Activated CD4-positive, alpha-beta T cell treated with anti-CD3 and anti-CD28 coated beads, Interleukin-2, amount 10 ng/mL, durations not matched to agents 24 days and 14 days (primary cell): ENCODE results near the gene AKAP8L. TPM values are rescaled to one million over a fixed set of nuclear protein-coding genes. Genes with fewer than 3 reads are reported as not detected.
A peak's percentile ranks its signal among the peaks of the same experiment; 100 is the strongest.

Experiments used
- DNase-seq: peaks from one replicate; pipeline ENCODE4 v3.0.0; 2022
- H3K27ac Mint-ChIP-seq: one replicate; pipeline ENCODE4 v1.8.0; 2022; ENCODE audit warnings: mild to moderate bottlenecking, mixed read lengths
- H3K27me3 Mint-ChIP-seq: one replicate; pipeline ENCODE4 v1.8.0; 2022; ENCODE audit warnings: mixed read lengths
- H3K36me3 Mint-ChIP-seq: one replicate; pipeline ENCODE4 v1.8.0; 2022; ENCODE audit warnings: low read depth, mild to moderate bottlenecking, mixed read lengths
- H3K4me1 Mint-ChIP-seq: one replicate; pipeline ENCODE4 v1.8.0; 2021; ENCODE audit warnings: mixed read lengths
- H3K4me3 Mint-ChIP-seq: one replicate; pipeline ENCODE4 v1.8.0; 2022; ENCODE audit warnings: mild to moderate bottlenecking, moderate library complexity, mixed read lengths
- H3K9me3 Mint-ChIP-seq: one replicate; pipeline ENCODE4 v1.8.0; 2021; ENCODE audit warnings: mixed read lengths
- intact Hi-C: fragments of 100-400 bp; cut with micrococcal nuclease; formaldehyde crosslinking; loops from one replicate; pipeline ENCODE4 v1.15.1; 2023
- total RNA-seq: library from RNA; stranded (reverse); gene quantifications from 2 replicates; pipeline ENCODE4 v1.2.3, GENCODE V29; 2022

The AKAP8L gene
- total RNA-seq, result 76.8 and 80.1 TPM in 2 replicates

GRCh38 chr19:15418579-15419412, at the start of gene AKAP8L:
AKAP8L (minus strand) TSS chr19:15418988; CDS start chr19:15418923, 65 bp downstream.
- H3K4me1 Mint-ChIP-seq, result peaks cover 33% of the 10 kb centered on the region

GRCh38 chr19:15467734-15468214, 49.0 kb upstream of the AKAP8L start:
- DNase-seq, result no peak
- H3K4me3 Mint-ChIP-seq, result peak overlapping the region; percentile 58
- H3K4me1 Mint-ChIP-seq, result peaks cover 50% of the 10 kb centered on the region
- no peaks in the 10 kb centered on the region for H3K9me3 Mint-ChIP-seq
- peaks cover 12% of the 10 kb centered on the region for H3K27me3 Mint-ChIP-seq
- intact Hi-C loops, result loop anchor here (1.0 to 5.0 kb wide), 6 partner anchors 35 to 165 kb away; no protein-coding TSS in a partner anchor
- H3K27ac Mint-ChIP-seq, result peak overlapping the region; percentile 90
- H3K36me3 Mint-ChIP-seq, result peaks cover 16% of the 10 kb centered on the region

More at GRCh38 chr19:15418579-15419412, at the start of gene AKAP8L:
- intact Hi-C loops, result loop anchor here (1.0 to 5.0 kb wide), 6 partner anchors 14 to 241 kb away; partner anchors contain the start of gene AKAP8
- peak within 1 kb of the TSS; percentile 100 for H3K27ac Mint-ChIP-seq
- H3K27me3 Mint-ChIP-seq, result no peaks in the 10 kb centered on the region
- peak within 1 kb of the TSS; percentile 100 for H3K4me3 Mint-ChIP-seq
- peak; percentile 100 for DNase-seq
- H3K9me3 Mint-ChIP-seq, result no peaks in the 10 kb centered on the region
- peaks cover 35% of the 10 kb centered on the region for H3K36me3 Mint-ChIP-seq

- Mint-ChIP-seq H3K27me3 (peaks cover 12% of the 10 kb centered on the region), H3K36me3 (peaks cover 20% of the 10 kb centered on the region), H3K4me1 (peaks cover 55% of the 10 kb centered on the region), H3K4me3 (peak overlapping the region; percentile 58), H3K9me3 (no peaks in the 10 kb centered on the region), H3K27ac (peak overlapping the region; percentile 90)
- intact Hi-C loops, result loop anchor here (1.0 to 5.0 kb wide), 6 partner anchors 34 to 165 kb away; no protein-coding TSS in a partner anchor
- DNase-seq, result peak; percentile 91
These were observed 48.3 kb upstream of the AKAP8L start for GRCh38 chr19:15466851-15467733.

DNA sequence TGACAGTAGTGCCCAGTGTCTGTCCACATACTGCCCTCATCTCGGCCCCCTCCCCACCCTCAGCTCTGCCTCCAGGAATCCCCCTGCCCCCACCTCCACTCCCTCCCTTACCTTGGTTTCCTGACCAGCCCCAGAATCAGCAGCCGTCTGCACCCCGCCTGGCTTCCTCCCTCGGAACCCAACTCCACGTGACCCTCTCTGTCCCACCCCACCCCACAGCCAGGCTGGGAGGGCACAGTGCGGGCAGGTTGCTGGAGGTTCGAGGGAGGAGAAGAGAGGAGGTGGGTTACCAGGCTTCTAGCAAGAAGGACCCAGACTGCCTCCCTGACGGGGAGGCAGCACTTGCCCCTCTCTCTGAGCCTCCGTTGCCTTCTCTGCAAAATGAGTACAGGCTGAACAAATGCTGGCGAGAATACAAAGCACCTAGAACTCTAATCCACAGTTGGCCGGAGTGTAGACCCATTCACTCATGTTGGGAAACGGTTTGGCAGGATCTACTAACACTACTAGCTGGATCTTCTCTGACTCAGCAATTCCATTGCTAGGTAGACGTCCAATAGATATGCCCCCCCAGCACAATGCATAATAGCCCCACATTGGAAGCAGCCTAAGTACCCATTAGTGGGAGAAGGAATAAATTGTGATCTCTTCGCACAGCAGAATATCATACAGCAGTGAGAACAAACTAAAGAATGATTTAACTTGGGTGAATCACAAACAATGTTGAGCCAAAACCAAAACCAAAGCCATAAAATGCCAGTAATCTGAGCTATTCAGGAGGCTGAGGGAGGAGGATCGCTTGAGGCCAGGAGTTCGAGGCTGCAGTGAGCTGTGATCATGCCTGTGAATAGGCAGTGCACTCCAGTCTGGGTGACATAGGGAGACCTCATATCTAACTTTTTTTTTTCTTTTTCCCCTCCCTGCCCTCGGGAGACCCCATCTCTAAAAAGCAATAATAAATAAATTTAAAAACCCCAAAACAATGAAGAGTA, 45.9 kb upstream of the AKAP8L start, which contains the start of gene RASAL3:
Gene RASAL3 (minus strand): TSS at position 151 of the 992 bp plus-strand sequence. CDS start 186 bp downstream, outside the sequence.
- peaks cover 36% of the 10 kb centered on the region for H3K36me3 Mint-ChIP-seq
- peak within 1 kb of the TSS; percentile 91 for H3K4me3 Mint-ChIP-seq
- peak; percentile 90 for DNase-seq
- intact Hi-C loops, result loop anchor here (5.0 kb wide), 1 partner anchor 162 kb away; no protein-coding TSS in a partner anchor
- H3K27me3 Mint-ChIP-seq, result peaks cover 9% of the 10 kb centered on the region
- no peaks in the 10 kb centered on the region for H3K9me3 Mint-ChIP-seq
- H3K4me1 Mint-ChIP-seq, result peaks cover 63% of the 10 kb centered on the region
- H3K27ac Mint-ChIP-seq, result peak within 1 kb of the TSS; percentile 95

- H3K27me3 Mint-ChIP-seq, result peaks cover 4% of the 10 kb centered on the region
- intact Hi-C loops, result no loop called here
- H3K36me3 Mint-ChIP-seq, result peaks cover 38% of the 10 kb centered on the region
- DNase-seq, result peak; percentile 93
- H3K4me3 Mint-ChIP-seq, result peak overlapping the region; percentile 91
- H3K27ac Mint-ChIP-seq, result peak overlapping the region; percentile 95
- H3K9me3 Mint-ChIP-seq, result no peaks in the 10 kb centered on the region
- peaks cover 58% of the 10 kb centered on the region for H3K4me1 Mint-ChIP-seq
These were observed 45.1 kb upstream of the AKAP8L start for GRCh38 chr19:15463861-15464371.

GRCh38 chr19:15461694-15462093, 42.9 kb upstream of the AKAP8L start:
- Mint-ChIP-seq H3K4me1 (peaks cover 38% of the 10 kb centered on the region), H3K4me3 (peak overlapping the region; percentile 45), H3K36me3 (peaks cover 46% of the 10 kb centered on the region), H3K27ac (peak overlapping the region; percentile 76), H3K27me3 (no peaks in the 10 kb centered on the region), H3K9me3 (no peaks in the 10 kb centered on the region)
- intact Hi-C loops, result no loop called here
- DNase-seq, result no peak

DNA sequence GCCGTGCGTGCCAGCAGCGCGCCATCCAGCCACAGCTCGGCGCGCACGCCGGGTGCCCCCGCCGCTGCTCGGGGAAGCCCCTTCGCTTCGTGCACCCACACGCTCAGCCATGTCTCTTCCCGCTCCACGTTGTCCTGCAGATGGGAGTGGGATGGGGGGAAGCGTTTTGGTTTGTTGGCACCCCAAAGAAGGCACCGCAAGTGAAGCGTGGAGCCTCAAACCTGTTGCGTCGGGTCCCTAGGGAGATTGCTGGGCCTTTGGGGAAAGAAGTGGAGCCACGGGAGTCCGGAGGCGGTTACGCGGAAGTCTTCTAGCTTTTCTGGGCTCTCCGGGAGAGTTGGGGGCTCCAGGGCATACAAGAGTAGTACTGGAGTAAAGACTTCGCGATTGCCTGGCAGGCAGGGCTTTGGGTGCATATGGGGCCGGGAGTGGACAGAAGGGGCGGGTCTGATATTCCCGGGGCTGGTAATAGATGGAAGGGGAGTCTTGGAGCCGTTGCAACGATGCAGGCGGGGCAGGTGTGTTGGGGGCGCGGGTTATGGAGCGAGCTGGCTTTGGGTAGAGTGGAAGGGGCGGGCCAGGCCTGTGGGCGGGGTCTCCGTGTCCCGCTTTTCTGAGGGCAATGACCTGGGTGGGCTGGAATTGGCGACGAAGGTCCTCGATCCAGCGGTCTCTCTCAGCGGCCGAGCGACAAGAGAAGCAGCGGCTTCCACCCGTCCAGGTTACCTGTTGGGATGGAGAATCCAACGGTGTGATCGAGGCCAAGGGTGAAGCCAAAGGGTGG, 39.1 kb upstream of the AKAP8L start:
- no peaks in the 10 kb centered on the region for H3K9me3 Mint-ChIP-seq
- H3K27me3 Mint-ChIP-seq, result no peaks in the 10 kb centered on the region
- no peak for DNase-seq
- intact Hi-C loops, result no loop called here
- no peak overlapping the region for H3K27ac Mint-ChIP-seq
- peaks cover 23% of the 10 kb centered on the region for H3K4me1 Mint-ChIP-seq
- H3K36me3 Mint-ChIP-seq, result peaks cover 68% of the 10 kb centered on the region
- H3K4me3 Mint-ChIP-seq, result no peak overlapping the region

DNA sequence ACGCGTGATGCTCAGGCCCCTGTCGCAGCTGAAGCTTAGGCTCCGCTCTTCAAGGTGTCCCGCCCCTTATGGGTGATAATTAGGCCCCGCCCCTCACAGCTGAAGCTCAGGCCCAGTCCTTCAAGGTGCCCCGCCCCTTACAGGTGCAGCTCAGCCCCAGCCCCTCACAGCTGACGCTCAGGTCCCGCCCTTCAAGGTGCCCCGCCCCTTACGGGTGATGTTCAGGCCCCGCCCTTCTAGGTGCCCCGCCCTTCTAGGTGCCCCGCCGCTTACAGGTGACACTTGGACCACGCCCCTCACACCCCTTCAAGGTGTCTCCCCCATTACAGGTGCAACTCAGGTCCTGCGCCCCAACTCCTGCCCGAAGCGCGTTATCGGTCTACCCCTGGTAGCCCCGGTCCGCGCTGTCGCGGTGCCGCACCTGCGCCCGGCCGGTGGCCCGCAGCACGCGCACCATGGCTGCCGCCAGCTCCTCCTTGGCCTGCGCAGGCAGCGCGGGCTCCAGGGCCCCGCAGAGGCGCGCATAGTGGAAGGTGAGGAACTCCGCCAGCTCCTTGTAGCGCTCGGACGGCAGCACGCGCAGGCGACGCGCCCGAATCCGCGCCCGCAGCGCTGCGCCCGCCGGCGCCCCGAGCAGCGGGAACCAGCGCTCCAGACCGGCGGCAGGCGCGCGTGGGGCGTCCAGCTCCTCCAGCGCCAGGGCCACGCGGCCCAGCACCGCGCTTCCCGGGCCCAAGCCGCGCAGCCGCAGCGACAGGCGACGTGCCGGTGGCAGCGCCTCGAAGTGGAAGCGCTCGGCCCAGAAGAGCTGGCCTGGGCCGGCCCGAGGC, 38.3 kb upstream of the AKAP8L start:
- H3K4me3 Mint-ChIP-seq, result no peak overlapping the region
- no peak for DNase-seq
- H3K27me3 Mint-ChIP-seq, result no peaks in the 10 kb centered on the region
- intact Hi-C loops, result no loop called here
- peaks cover 20% of the 10 kb centered on the region for H3K4me1 Mint-ChIP-seq
- no peak overlapping the region for H3K27ac Mint-ChIP-seq
- peaks cover 68% of the 10 kb centered on the region for H3K36me3 Mint-ChIP-seq
- no peaks in the 10 kb centered on the region for H3K9me3 Mint-ChIP-seq

DNA sequence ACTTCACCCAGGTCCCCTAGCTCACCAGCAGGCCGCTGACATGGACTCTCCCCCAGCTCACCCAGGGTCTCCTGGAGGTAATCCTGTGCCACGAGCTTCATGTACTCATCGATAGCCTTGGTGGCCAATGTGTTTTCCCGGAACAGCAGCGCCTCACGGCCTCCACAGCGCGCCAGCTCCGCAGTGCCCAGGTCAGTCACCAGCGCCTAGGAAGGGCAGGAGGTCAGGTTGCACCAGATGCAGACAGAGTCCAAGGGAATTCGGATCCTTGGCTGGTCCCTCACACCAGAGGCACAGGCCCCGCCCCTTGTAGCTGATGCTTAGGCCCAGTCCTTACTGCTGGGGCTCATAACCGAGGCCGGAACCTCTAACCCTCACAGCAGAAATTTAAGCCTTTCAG, 37.7 kb upstream of the AKAP8L start:
- DNase-seq, result no peak
- H3K36me3 Mint-ChIP-seq, result peaks cover 68% of the 10 kb centered on the region
- H3K27me3 Mint-ChIP-seq, result no peaks in the 10 kb centered on the region
- no peaks in the 10 kb centered on the region for H3K9me3 Mint-ChIP-seq
- H3K27ac Mint-ChIP-seq, result no peak overlapping the region
- H3K4me3 Mint-ChIP-seq, result no peak overlapping the region
- intact Hi-C loops, result no loop called here
- H3K4me1 Mint-ChIP-seq, result peaks cover 17% of the 10 kb centered on the region

DNA sequence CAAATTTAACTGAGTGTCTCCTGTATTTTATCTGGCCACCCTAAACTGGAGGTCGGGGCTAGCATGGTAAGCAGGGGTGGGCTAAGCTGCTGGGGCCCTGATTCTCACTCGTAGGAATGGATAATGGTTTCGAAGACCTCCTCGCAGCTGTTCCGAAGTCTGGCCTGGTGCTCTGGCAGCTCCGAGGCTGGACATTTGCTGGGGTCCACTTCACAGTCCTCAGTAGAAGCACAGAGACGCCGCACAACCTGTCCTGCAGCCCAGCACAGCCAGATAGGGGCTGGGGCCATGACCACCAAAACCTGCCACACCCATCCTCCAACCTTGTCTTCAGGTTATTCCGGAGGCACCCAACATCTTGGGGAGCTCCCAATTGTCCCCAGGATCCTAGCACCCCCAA, 37.2 kb upstream of the AKAP8L start:
- intact Hi-C loops, result no loop called here
- Mint-ChIP-seq H3K27ac (no peak overlapping the region), H3K36me3 (peaks cover 70% of the 10 kb centered on the region), H3K9me3 (no peaks in the 10 kb centered on the region), H3K27me3 (no peaks in the 10 kb centered on the region), H3K4me1 (peaks cover 19% of the 10 kb centered on the region), H3K4me3 (no peak overlapping the region)
- DNase-seq, result no peak
